ENCODE results near the gene CCDC187.

DNA sequence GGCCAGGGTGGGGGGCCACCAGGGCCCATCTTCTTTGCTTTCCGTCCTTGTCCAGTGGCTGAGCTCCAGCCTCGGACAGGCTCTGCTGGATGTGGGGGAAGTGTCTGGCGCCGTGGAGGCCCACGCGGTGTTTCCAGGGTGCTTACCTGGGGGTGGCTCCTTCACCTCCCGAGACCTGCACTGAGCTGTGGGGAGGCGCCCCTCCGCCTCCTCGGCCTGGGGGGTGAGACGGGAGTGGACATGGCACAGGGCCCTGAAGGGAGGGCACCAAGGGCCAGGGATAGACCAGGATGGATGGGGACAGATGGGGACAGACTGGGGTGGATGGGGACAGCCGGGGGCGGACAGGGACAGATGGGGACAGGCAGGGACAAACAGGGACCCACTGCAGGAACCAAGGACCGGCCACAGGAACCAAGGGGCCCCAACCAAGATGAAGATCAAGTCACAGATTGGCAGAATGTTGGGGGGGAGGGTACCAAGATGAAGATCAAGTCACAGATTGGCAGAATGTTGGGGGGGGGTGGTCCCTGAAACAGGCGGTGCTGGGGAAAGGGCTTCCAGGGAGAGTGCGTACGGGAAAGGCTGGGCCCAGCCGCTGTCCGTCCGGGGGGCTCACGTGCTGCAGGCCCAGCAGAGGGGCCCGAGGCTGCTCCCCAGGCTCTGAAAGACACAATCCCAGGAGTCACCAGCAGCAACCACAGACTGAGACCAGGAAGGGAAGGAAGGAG is 44.9 kb downstream of the CCDC187 start:
- TF ChIP-seq, protein P1, sequence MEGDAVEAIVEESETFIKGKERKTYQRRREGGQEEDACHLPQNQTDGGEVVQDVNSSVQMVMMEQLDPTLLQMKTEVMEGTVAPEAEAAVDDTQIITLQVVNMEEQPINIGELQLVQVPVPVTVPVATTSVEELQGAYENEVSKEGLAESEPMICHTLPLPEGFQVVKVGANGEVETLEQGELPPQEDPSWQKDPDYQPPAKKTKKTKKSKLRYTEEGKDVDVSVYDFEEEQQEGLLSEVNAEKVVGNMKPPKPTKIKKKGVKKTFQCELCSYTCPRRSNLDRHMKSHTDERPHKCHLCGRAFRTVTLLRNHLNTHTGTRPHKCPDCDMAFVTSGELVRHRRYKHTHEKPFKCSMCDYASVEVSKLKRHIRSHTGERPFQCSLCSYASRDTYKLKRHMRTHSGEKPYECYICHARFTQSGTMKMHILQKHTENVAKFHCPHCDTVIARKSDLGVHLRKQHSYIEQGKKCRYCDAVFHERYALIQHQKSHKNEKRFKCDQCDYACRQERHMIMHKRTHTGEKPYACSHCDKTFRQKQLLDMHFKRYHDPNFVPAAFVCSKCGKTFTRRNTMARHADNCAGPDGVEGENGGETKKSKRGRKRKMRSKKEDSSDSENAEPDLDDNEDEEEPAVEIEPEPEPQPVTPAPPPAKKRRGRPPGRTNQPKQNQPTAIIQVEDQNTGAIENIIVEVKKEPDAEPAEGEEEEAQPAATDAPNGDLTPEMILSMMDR (IDR thresholded peaks at IDR 0.05 in 8 of 11, conservative IDR thresholded peaks at IDR 0.05 in 3 of 11): no peak
- TF ChIP-seq POLR2A (IDR thresholded peaks at IDR 0.05): no peak

Measured in spleen (tissue), 7 donors.